SK-N-SH treated with all-trans-retinoic acid at 6 μM for 48 hours (cell line): ENCODE data around the gene CTDSP2.

Experiments used
- ATAC-seq: fragments of 200-7000 bp; cut with Tn5 transposase; 3 replicates; pipeline ENCODE4 v1.9.1; 2020; ENCODE audit warnings: mild to moderate bottlenecking, moderate library complexity
- ARNTL ChIP-seq: fragments of 450-650 bp; formaldehyde crosslinking; IDR thresholded peaks from 2 replicates; pipeline ENCODE4 v1.5.0; 2020; ENCODE audit warnings: low read depth, mild to moderate bottlenecking, moderate library complexity, borderline replicate concordance
- BACH2 ChIP-seq: fragments of 250-450 bp; sonication (Bioruptor Pico); IDR thresholded peaks from 2 replicates; pipeline ENCODE4 v1.9.0; 2021; ENCODE audit warnings: mild to moderate bottlenecking, borderline replicate concordance
- CSDC2 ChIP-seq: fragments of 250-450 bp; sonication (Bioruptor Pico); IDR thresholded peaks from 2 replicates; pipeline ENCODE4 v1.5.0; 2020; ENCODE audit warnings: mild to moderate bottlenecking, moderate library complexity
- ESRRG ChIP-seq: fragments of 250-450 bp; sonication (Bioruptor Pico); IDR thresholded peaks from 2 replicates; pipeline ENCODE4 v1.6.1; 2021; ENCODE audit warnings: mild to moderate bottlenecking
- GLIS3 ChIP-seq: fragments of 250-450 bp; sonication (Bioruptor Pico); IDR thresholded peaks from 2 replicates; pipeline ENCODE4 v1.5.0; 2020; ENCODE audit warnings: mild to moderate bottlenecking, moderate library complexity
- PPARA ChIP-seq: fragments of 250-450 bp; sonication (Bioruptor Pico); IDR thresholded peaks from 2 replicates; pipeline ENCODE4 v1.5.0; 2020; ENCODE audit warnings: mild to moderate bottlenecking, borderline replicate concordance
- RARB ChIP-seq: fragments of 250-450 bp; sonication (Bioruptor Pico); IDR thresholded peaks from 2 replicates; pipeline ENCODE4 v1.8.0; 2021; ENCODE audit warnings: mild to moderate bottlenecking, moderate library complexity
- SNAI2 ChIP-seq: fragments of 250-450 bp; sonication (Bioruptor Pico); IDR thresholded peaks from 2 replicates; pipeline ENCODE4 v1.5.0; 2020; ENCODE audit warnings: mild to moderate bottlenecking, moderate library complexity
- TCF4 ChIP-seq: fragments of 250-450 bp; sonication (Bioruptor Pico); IDR thresholded peaks from 2 replicates; pipeline ENCODE4 v1.8.0; 2021; ENCODE audit warnings: mild to moderate bottlenecking, moderate library complexity, borderline replicate concordance
- TOX ChIP-seq: fragments of 250-450 bp; sonication (Bioruptor Pico); IDR thresholded peaks from 2 replicates; pipeline ENCODE4 v1.8.0; 2021; ENCODE audit warnings: mild to moderate bottlenecking, moderate library complexity, borderline replicate concordance
- ZC3H10 ChIP-seq: fragments of 250-450 bp; sonication (Bioruptor Pico); IDR thresholded peaks from 2 replicates; pipeline ENCODE4 v1.5.1; 2021; ENCODE audit warnings: mild to moderate bottlenecking, moderate library complexity
- ZFP3 ChIP-seq: fragments of 250-450 bp; sonication (Bioruptor Pico); IDR thresholded peaks from 2 replicates; pipeline ENCODE4 v1.5.0; 2020; ENCODE audit warnings: mild to moderate bottlenecking, moderate library complexity
- ZFP30 ChIP-seq: fragments of 450-650 bp; formaldehyde crosslinking; IDR thresholded peaks from 2 replicates; pipeline ENCODE4 v1.5.0; 2022; ENCODE audit warnings: mild to moderate bottlenecking, moderate library complexity
- TF ChIP-seq, protein P1 (sequence below): fragments of 250-450 bp; sonication (Bioruptor Pico); IDR thresholded peaks from 2 replicates; pipeline ENCODE4 v1.8.0; 2021; ENCODE audit warnings: low read depth, mild to moderate bottlenecking, moderate library complexity, borderline replicate concordance
- TF ChIP-seq, protein P2 (sequence below): fragments of 250-450 bp; sonication (Bioruptor Pico); IDR thresholded peaks from 2 replicates; pipeline ENCODE4 v1.5.1; 2020; ENCODE audit warnings: low read depth, mild to moderate bottlenecking, moderate library complexity
- TF ChIP-seq, protein P3 (sequence below): fragments of 250-450 bp; sonication (Bioruptor Pico); IDR thresholded peaks from 2 replicates; pipeline ENCODE4 v1.5.0; 2020; ENCODE audit warnings: mild to moderate bottlenecking, moderate library complexity

CTDSP2 gene

DNA sequence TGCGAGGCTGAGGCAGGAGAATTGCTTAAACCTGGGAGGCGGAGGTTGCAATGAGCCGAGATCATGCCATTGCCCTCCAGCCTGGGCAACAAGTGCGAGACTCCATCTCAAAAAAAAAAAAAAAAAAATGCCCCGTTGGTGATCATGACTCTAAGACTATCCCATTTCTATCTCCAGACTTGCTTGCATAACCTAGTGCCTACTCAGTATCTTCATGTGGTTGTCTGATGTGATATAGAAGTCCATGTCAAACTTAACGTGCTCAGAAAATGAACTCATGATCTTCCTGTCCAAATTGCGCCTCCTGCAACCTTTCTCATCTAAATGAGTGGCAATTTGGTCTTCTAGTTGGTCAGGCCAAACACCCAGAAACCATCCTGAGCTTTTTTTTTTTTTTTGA is 68.6 kb downstream of the CTDSP2 start:
- TF ChIP-seq, protein P1, sequence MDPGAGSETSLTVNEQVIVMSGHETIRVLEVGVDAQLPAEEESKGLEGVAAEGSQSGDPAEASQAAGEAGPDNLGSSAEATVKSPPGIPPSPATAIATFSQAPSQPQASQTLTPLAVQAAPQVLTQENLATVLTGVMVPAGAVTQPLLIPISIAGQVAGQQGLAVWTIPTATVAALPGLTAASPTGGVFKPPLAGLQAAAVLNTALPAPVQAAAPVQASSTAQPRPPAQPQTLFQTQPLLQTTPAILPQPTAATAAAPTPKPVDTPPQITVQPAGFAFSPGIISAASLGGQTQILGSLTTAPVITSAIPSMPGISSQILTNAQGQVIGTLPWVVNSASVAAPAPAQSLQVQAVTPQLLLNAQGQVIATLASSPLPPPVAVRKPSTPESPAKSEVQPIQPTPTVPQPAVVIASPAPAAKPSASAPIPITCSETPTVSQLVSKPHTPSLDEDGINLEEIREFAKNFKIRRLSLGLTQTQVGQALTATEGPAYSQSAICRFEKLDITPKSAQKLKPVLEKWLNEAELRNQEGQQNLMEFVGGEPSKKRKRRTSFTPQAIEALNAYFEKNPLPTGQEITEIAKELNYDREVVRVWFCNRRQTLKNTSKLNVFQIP: no peak
- TF ChIP-seq TOX (CRISPR knock-in tag) (no peak), SNAI2 (CRISPR knock-in tag) (no peak), ZFP3 (CRISPR knock-in tag) (no peak), ZFP30 (CRISPR knock-in tag) (no peak), RARB (CRISPR knock-in tag) (no peak), ZC3H10 (no peak), TCF4 (CRISPR knock-in tag) (no peak), PPARA (CRISPR knock-in tag) (no peak), ESRRG (CRISPR knock-in tag) (no peak), CSDC2 (CRISPR knock-in tag) (no peak), ARNTL (no peak)
- TF ChIP-seq, protein P2, sequence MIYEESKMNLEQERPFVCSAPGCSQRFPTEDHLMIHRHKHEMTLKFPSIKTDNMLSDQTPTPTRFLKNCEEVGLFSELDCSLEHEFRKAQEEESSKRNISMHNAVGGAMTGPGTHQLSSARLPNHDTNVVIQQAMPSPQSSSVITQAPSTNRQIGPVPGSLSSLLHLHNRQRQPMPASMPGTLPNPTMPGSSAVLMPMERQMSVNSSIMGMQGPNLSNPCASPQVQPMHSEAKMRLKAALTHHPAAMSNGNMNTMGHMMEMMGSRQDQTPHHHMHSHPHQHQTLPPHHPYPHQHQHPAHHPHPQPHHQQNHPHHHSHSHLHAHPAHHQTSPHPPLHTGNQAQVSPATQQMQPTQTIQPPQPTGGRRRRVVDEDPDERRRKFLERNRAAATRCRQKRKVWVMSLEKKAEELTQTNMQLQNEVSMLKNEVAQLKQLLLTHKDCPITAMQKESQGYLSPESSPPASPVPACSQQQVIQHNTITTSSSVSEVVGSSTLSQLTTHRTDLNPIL (CRISPR knock-in tag): no peak
- TF ChIP-seq, protein P3, sequence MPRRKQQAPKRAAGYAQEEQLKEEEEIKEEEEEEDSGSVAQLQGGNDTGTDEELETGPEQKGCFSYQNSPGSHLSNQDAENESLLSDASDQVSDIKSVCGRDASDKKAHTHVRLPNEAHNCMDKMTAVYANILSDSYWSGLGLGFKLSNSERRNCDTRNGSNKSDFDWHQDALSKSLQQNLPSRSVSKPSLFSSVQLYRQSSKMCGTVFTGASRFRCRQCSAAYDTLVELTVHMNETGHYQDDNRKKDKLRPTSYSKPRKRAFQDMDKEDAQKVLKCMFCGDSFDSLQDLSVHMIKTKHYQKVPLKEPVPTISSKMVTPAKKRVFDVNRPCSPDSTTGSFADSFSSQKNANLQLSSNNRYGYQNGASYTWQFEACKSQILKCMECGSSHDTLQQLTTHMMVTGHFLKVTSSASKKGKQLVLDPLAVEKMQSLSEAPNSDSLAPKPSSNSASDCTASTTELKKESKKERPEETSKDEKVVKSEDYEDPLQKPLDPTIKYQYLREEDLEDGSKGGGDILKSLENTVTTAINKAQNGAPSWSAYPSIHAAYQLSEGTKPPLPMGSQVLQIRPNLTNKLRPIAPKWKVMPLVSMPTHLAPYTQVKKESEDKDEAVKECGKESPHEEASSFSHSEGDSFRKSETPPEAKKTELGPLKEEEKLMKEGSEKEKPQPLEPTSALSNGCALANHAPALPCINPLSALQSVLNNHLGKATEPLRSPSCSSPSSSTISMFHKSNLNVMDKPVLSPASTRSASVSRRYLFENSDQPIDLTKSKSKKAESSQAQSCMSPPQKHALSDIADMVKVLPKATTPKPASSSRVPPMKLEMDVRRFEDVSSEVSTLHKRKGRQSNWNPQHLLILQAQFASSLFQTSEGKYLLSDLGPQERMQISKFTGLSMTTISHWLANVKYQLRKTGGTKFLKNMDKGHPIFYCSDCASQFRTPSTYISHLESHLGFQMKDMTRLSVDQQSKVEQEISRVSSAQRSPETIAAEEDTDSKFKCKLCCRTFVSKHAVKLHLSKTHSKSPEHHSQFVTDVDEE (CRISPR knock-in tag): no peak
- no peak for ATAC-seq

DNA sequence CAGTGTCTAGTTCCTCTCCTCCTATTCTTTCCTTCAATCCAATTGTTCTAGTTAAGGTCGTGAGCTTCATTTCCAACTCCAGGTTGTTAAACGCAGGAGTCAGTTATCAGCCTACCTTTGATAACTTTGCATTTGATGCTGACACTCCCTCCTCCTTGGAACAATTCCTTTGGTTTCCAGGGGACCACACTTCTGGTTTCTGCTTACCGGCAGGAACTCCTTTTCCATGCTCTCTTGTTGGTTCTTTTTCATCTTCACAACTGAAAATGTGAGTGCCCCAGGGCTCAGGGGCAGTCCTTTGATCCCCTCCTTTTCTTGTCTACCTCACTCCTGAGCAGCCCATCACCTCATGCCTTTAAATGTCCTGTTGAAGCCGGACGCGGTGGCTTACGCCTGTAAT is 69.2 kb downstream of the CTDSP2 start:
- TF ChIP-seq ZFP30 (CRISPR knock-in tag) (no peak), ZFP3 (CRISPR knock-in tag) (no peak)
- TF ChIP-seq, protein P1: no peak
- no peak for ATAC-seq

DNA sequence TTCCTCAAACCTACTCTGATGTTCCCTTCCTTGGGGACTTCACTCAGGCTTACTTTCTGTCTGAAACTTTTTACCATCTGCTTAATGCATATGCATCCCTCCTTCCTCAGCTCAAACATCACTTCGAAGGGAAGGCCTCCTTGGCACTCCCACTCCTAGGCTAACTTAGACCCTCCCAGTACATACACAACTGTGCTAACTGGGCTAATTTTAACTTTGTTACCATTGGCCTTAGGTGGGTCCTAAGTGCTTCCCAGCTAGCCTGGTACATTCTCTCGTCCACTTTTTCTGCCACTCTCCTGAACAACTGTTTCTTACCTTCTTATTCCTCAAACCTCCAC is 70.3 kb downstream of the CTDSP2 start:
- TF ChIP-seq, protein P1: no peak
- TF ChIP-seq GLIS3 (no peak), ESRRG (CRISPR knock-in tag) (no peak), BACH2 (no peak), RARB (CRISPR knock-in tag) (no peak), ZFP3 (CRISPR knock-in tag) (no peak), TCF4 (CRISPR knock-in tag) (no peak)
- TF ChIP-seq, protein P3 (CRISPR knock-in tag): no peak
- TF ChIP-seq, protein P2 (CRISPR knock-in tag): no peak

More for the DNA sequence above, 70.3 kb downstream of the CTDSP2 start:
- ATAC-seq: no peak
